ENCODE results near the gene SUSD5. TPM values are rescaled to one million over a fixed set of nuclear protein-coding genes. Genes with fewer than 3 reads are reported as not detected.

The SUSD5 gene
- total RNA-seq, 1 experiment from 2014 or later, result not detected

DNA sequence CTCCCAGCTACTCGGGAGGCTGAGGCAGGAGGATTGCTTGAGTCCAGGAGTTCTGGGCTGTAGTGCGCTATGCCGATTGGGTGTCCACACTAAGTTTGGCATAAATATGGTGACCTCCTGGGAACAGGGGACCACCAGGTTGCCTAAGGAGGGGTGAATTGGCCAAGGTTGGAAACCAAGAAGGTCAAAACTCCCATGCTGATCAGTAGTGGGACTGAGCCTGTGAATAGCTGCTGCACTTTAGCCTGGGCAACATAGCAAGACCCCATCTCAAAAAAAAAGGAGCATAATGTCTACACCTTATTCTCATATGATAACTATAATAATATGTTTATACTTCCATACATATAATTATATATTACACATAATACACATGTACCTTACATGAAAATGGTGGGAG lies 115.6 kb downstream of the SUSD5 start:
- no peaks in the 10 kb centered on the region for H3K9me3 ChIP-seq (ENCODE audit: low read length)
- H3K27ac ChIP-seq (ENCODE audit: low read length), result no peak overlapping the region
- H3K36me3 ChIP-seq (ENCODE audit: insufficient read depth, low read length), result no peaks in the 10 kb centered on the region
- H3K27me3 ChIP-seq (ENCODE audit: low read length), result no peaks in the 10 kb centered on the region
- DNase-seq, result no peak
- no peak overlapping the region for H3K4me3 ChIP-seq (ENCODE audit: low read length)
- no peak overlapping the region for H3K9ac ChIP-seq (ENCODE audit: low read length)
- no peaks in the 10 kb centered on the region for H3K9me2 ChIP-seq (replicated peaks; ENCODE audit: insufficient read depth, low read length)
- H3K4me2 ChIP-seq (ENCODE audit: low read depth, low read length, poor library complexity, severe bottlenecking), result no peak overlapping the region
- H3K79me2 ChIP-seq (ENCODE audit: low read length), result no peaks in the 10 kb centered on the region
- no peak overlapping the region for H2AFZ ChIP-seq (ENCODE audit: low read length)
- no peaks in the 10 kb centered on the region for H3K4me1 ChIP-seq (ENCODE audit: low read length)
- H4K20me1 ChIP-seq (ENCODE audit: insufficient read depth, low read depth, low read length), result no peaks in the 10 kb centered on the region

DNA sequence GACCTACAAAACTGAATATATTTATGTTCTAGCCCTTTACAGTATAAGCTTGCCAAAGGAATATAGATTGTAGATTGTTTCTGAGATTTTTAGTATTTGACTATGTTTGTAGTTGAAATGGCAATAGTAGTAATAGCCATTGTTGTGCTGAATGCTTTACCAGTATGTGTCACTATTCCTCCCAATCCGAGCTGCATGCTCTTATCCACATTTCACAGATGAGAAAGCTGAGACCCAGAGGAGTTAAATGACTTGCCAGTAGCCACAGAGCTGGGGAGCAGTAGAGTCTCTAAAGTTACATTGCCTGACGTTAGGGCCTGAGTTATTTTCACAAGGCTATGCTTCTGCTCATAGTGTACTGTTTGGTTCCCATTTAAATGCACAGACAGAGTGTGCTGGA lies 118.4 kb downstream of the SUSD5 start:
- H4K20me1 ChIP-seq (ENCODE audit: insufficient read depth, low read depth, low read length), result peaks cover 8% of the 10 kb centered on the region; the same call in 1 of the 2 replicates
- no peaks in the 10 kb centered on the region for H3K36me3 ChIP-seq (ENCODE audit: insufficient read depth, low read length)
- H3K9me2 ChIP-seq (replicated peaks; ENCODE audit: insufficient read depth, low read length), result no peaks in the 10 kb centered on the region
- DNase-seq, result no peak
- no peak overlapping the region for H3K27ac ChIP-seq (ENCODE audit: low read length)
- H3K9me3 ChIP-seq (ENCODE audit: low read length), result no peaks in the 10 kb centered on the region
- no peak overlapping the region for H2AFZ ChIP-seq (ENCODE audit: low read length)
- H3K4me3 ChIP-seq (ENCODE audit: low read length), result no peak overlapping the region
- H3K4me2 ChIP-seq (ENCODE audit: low read depth, low read length, poor library complexity, severe bottlenecking), result no peak overlapping the region
- H3K79me2 ChIP-seq (ENCODE audit: low read length), result peaks cover 17% of the 10 kb centered on the region
- peaks cover 14% of the 10 kb centered on the region for H3K4me1 ChIP-seq (ENCODE audit: low read length)
- H3K9ac ChIP-seq (ENCODE audit: low read length), result no peak overlapping the region
- no peaks in the 10 kb centered on the region for H3K27me3 ChIP-seq (ENCODE audit: low read length)

Small RNA genes lying within 50 kb of the gene (small RNA-seq; reads per million reads assigned to genes)
- not detected for gene AC123900.1
- gene RN7SL296P, result not detected

Other genes starting within 250 kb of the SUSD5 start
- 41.8 and 43.0 TPM in 2 replicates for gene GLB1, start 121.7 kb downstream of the SUSD5 start, total RNA-seq (2014; rRNA removed; shearing (Covaris generic); ENCODE audit: low replicate concordance)
- gene TMPPE, start 121.7 kb downstream of the SUSD5 start, total RNA-seq (2014; rRNA removed; shearing (Covaris generic); ENCODE audit: low replicate concordance), result 7.8 and 12.2 TPM in 2 replicates
- 33.9 and 72.5 TPM in 2 replicates for gene CRTAP, start 104.8 kb downstream of the SUSD5 start, total RNA-seq (2014; rRNA removed; shearing (Covaris generic); ENCODE audit: low replicate concordance)
- not detected in 2 replicates for gene FBXL2, start 58.6 kb upstream of the SUSD5 start, total RNA-seq (2014; rRNA removed; shearing (Covaris generic); ENCODE audit: low replicate concordance)
- gene UBP1, start 221.6 kb upstream of the SUSD5 start, total RNA-seq (2014; rRNA removed; shearing (Covaris generic); ENCODE audit: low replicate concordance), result 86.8 and 95.7 TPM in 2 replicates